ENCODE data around the gene IMMP2L. TPM values are rescaled to one million over a fixed set of nuclear protein-coding genes. Genes with fewer than 3 reads are reported as not detected.

Gene IMMP2L
- polyA plus RNA-seq, 2 of the 4 experiments (the other 2 are of a cell fraction) = 16.1 to 23.8 TPM

- FAIRE-seq = no peak
- Histone ChIP-seq H3K9me3 (0 out of 3 replicates have a peak, but pooled peaks cover 2% of the 10 kb centered on the region), H3K4me3 (no peak overlapping the region), H3K4me2 (no peak overlapping the region), H3K27ac (no peak overlapping the region), H3K4me1 (no peaks in the 10 kb centered on the region)
- no peak for DNase-seq (ENCODE audit: low read depth in 1 of 2, low spot score in 1 of 2)
- TF ChIP-seq CHD2 (IDR thresholded peaks at IDR 0.05; ENCODE audit: low read length, partially characterized antibody) = no peak
- no peak for TF ChIP-seq ZFP36 (IDR thresholded peaks at IDR 0.05; ENCODE audit: borderline replicate concordance, partially characterized antibody)
- no peak for TF ChIP-seq HMGXB4 (CRISPR knock-in tag; IDR thresholded peaks at IDR 0.05; ENCODE audit: borderline replicate concordance)
- TF ChIP-seq RAD21 (conservative IDR thresholded peaks at IDR 0.05 in 1 of 2, IDR thresholded peaks at IDR 0.05 in 1 of 2) = no peak
- TF ChIP-seq HOXA7 (CRISPR knock-in tag; IDR thresholded peaks at IDR 0.05) = no peak
- TF ChIP-seq BCL3 (IDR thresholded peaks at IDR 0.05) = no peak
- no peak for TF ChIP-seq CEBPB (IDR thresholded peaks at IDR 0.05)
- TF ChIP-seq KDM5A (IDR thresholded peaks at IDR 0.05) = no peak
- no peak for TF ChIP-seq RNF2 (IDR thresholded peaks at IDR 0.05; ENCODE audit: borderline replicate concordance, low read depth)
- no peak for TF ChIP-seq KDM1A (IDR thresholded peaks at IDR 0.05; ENCODE audit: low read depth)
- TF ChIP-seq PHF8 (IDR thresholded peaks at IDR 0.05; ENCODE audit: borderline replicate concordance, low read depth) = no peak
- TF ChIP-seq ESRRA (IDR thresholded peaks at IDR 0.05; ENCODE audit: borderline replicate concordance, low read length) = no peak
- no peak for TF ChIP-seq ATOH8 (CRISPR knock-in tag; IDR thresholded peaks at IDR 0.05; ENCODE audit: low read depth)
- no peak for TF ChIP-seq TP53 (CRISPR knock-in tag; IDR thresholded peaks at IDR 0.05)
- CTCF ChIA-PET = no interaction called here
- no peak for ATAC-seq
- POLR2A ChIA-PET = no interaction called here
- 86% methylated on average over 4 of the region's 4 CpGs for WGBS (ENCODE audit: missing lambda C conversion rate)
These were observed 167.4 kb downstream of the IMMP2L start for GRCh38 chr7:111394891-111395290.

- no peak for ATAC-seq
These were observed 169.1 kb downstream of the IMMP2L start for GRCh38 chr7:111393011-111393754.

GRCh38 chr7:111392294-111392693, 170.0 kb downstream of the IMMP2L start:
- Histone ChIP-seq H3K27ac (no peak overlapping the region), H3K9me3 (no peaks in the 10 kb centered on the region), H3K4me1 (no peaks in the 10 kb centered on the region), H3K4me3 (no peak overlapping the region), H3K4me2 (no peak overlapping the region)
- ChIA-PET POLR2A (no interaction called here), CTCF (no interaction called here)
- ATAC-seq = no peak
- WGBS (ENCODE audit: missing lambda C conversion rate) = 42% methylated on average over 1 of the region's 1 CpG
- FAIRE-seq = no peak
- DNase-seq (ENCODE audit: low read depth in 1 of 2, low spot score in 1 of 2) = no peak
- no peak for TF ChIP-seq PBX3 (IDR thresholded peaks at IDR 0.05)
- no peak for TF ChIP-seq RAD21 (conservative IDR thresholded peaks at IDR 0.05 in 1 of 2, IDR thresholded peaks at IDR 0.05 in 1 of 2)
- no peak for TF ChIP-seq FOSL2 (IDR thresholded peaks at IDR 0.05)
- no peak for TF ChIP-seq FOSL2 (CRISPR knock-in tag; IDR thresholded peaks at IDR 0.05)
- no peak for TF ChIP-seq CEBPB (IDR thresholded peaks at IDR 0.05)
- TF ChIP-seq HOXA7 (CRISPR knock-in tag; IDR thresholded peaks at IDR 0.05) = no peak
- no peak for TF ChIP-seq CHD4 (IDR thresholded peaks at IDR 0.05; ENCODE audit: borderline replicate concordance)
- no peak for TF ChIP-seq ELK1 (IDR thresholded peaks at IDR 0.05; ENCODE audit: low read depth, low read length)
- no peak for TF ChIP-seq PHF8 (IDR thresholded peaks at IDR 0.05; ENCODE audit: borderline replicate concordance, low read depth)
- TF ChIP-seq SREBF2 (IDR thresholded peaks at IDR 0.05) = no peak
- TF ChIP-seq HES2 (IDR thresholded peaks at IDR 0.05) = no peak
- TF ChIP-seq SMC3 (IDR thresholded peaks at IDR 0.05) = no peak

More at GRCh38 chr7:111393011-111393754, 169.1 kb downstream of the IMMP2L start:
- DNase-seq (ENCODE audit: low read depth in 1 of 2, low spot score in 1 of 2) (no peak), FAIRE-seq (no peak)
- Histone ChIP-seq H3K4me3 (no peak overlapping the region), H3K27ac (no peak overlapping the region), H3K9me3 (no peaks in the 10 kb centered on the region), H3K4me1 (no peaks in the 10 kb centered on the region), H3K4me2 (no peak overlapping the region)
- TF ChIP-seq HOXA7 (CRISPR knock-in tag; IDR thresholded peaks at IDR 0.05) (no peak), SMC3 (IDR thresholded peaks at IDR 0.05) (no peak), MAFK (IDR thresholded peaks at IDR 0.05; ENCODE audit: partially characterized antibody) (no peak), ZSCAN20 (CRISPR knock-in tag; IDR thresholded peaks at IDR 0.05) (no peak), HDAC2 (IDR thresholded peaks at IDR 0.05) (no peak)
- 85% methylated on average over 3 of the region's 3 CpGs for WGBS (ENCODE audit: missing lambda C conversion rate)
- CTCF ChIA-PET = interaction anchor here (0.8 kb wide), 1 partner anchor 11 kb away, joined by 3 read pairs; no protein-coding TSS in a partner anchor
- POLR2A ChIA-PET = no interaction called here

Data from A549 (cell line).